Liver (tissue), 9 donors: ENCODE data around the gene CD82. TPM values are rescaled to one million over a fixed set of nuclear protein-coding genes. Genes with fewer than 3 reads are reported as not detected.
A peak's percentile ranks its signal among the peaks of the same experiment; 100 is the strongest.
"Not testable (repeated sequence)": the region's sequence is repeated elsewhere in the genome, so short reads cannot be mapped to it uniquely, and the experiment has no call there.

Experiments used
- DNase-seq: peaks from one replicate; pipeline ENCODE4 v3.0.0-alpha.2; 2017; ENCODE audit warnings: low spot score
- H3K27ac ChIP-seq, 2 donors: one replicate each; pipeline ENCODE4 v1.7.0; 2013; ENCODE audit warnings: inconsistent platforms in 2 of 2, low read length in 2 of 2, control low read depth in 1 of 2, low read depth in 1 of 2, mild to moderate bottlenecking in 1 of 2
- H3K27me3 ChIP-seq, 4 donors: one replicate each; pipeline versions ENCODE4 v1.6.1 to v1.7.0; 2013; ENCODE audit warnings: low read length in 3 of 4, inconsistent platforms in 1 of 4, mild to moderate bottlenecking in 1 of 4, moderate library complexity in 1 of 4; ENCODE audit not compliant: control insufficient read depth in 4 of 4, insufficient read depth in 4 of 4
- H3K36me3 ChIP-seq, 4 donors: one replicate each; pipeline versions ENCODE4 v1.6.1 to v1.7.0; 2013; ENCODE audit warnings: low read length in 3 of 4, mild to moderate bottlenecking in 3 of 4, low read depth in 1 of 4, moderate library complexity in 1 of 4; ENCODE audit not compliant: control insufficient read depth in 4 of 4, insufficient read depth in 3 of 4
- H3K4me1 ChIP-seq, 4 donors: one replicate each; pipeline versions ENCODE4 v1.6.1 to v1.7.0; 2013; ENCODE audit warnings: low read length in 3 of 4, mild to moderate bottlenecking in 3 of 4, moderate library complexity in 1 of 4; ENCODE audit not compliant: control insufficient read depth in 4 of 4, insufficient read depth in 4 of 4
- H3K4me3 ChIP-seq, 3 donors: one replicate each; pipeline versions ENCODE4 v1.6.1 to v1.7.0; 2013; ENCODE audit warnings: low read length in 3 of 3, control low read depth in 1 of 3, low read depth in 1 of 3, mild to moderate bottlenecking in 1 of 3
- H3K9ac ChIP-seq, 2 donors: one replicate each; pipeline ENCODE4 v1.7.0; 2013; ENCODE audit warnings: low read length in 2 of 2, mild to moderate bottlenecking in 2 of 2, moderate library complexity in 2 of 2, control low read depth in 1 of 2, low read depth in 1 of 2
- H3K9me3 ChIP-seq, 4 donors: one replicate each; pipeline versions ENCODE4 v1.6.1 to v1.7.0; 2013; ENCODE audit warnings: low read length in 3 of 4; ENCODE audit not compliant: control insufficient read depth in 4 of 4
- EGR1 ChIP-seq, 2 donors: IDR thresholded peaks; 2 replicates each; pipeline ENCODE4 v1.6.1; 2016 to 2018; ENCODE audit warnings: antibody characterized with exemption in 2 of 2, low read depth in 2 of 2
- FOXA1 ChIP-seq: IDR thresholded peaks from 2 replicates; pipeline ENCODE4 v1.6.1; 2016; ENCODE audit warnings: antibody characterized with exemption
- GABPA ChIP-seq, 2 donors: IDR thresholded peaks in 1 of 2; conservative IDR thresholded peaks in 1 of 2; 2 replicates each; pipeline ENCODE4 v1.6.1; 2016; ENCODE audit warnings: antibody characterized with exemption in 2 of 2, mild to moderate bottlenecking in 1 of 2, moderate library complexity in 1 of 2
- HNF4A ChIP-seq, 2 donors: conservative IDR thresholded peaks; 2 replicates each; pipeline ENCODE4 v1.6.1; 2016; ENCODE audit warnings: antibody characterized with exemption in 2 of 2, mild to moderate bottlenecking in 2 of 2
- HNF4G ChIP-seq: IDR thresholded peaks from 2 replicates; pipeline ENCODE4 v1.6.1; 2016; ENCODE audit warnings: antibody characterized with exemption
- JUND ChIP-seq, 2 donors: IDR thresholded peaks; 2 replicates each; pipeline ENCODE4 v1.6.1; 2016; ENCODE audit warnings: antibody characterized with exemption in 2 of 2
- NR2F2 ChIP-seq: IDR thresholded peaks from 2 replicates; pipeline ENCODE4 v1.6.1; 2016; ENCODE audit warnings: antibody characterized with exemption
- REST ChIP-seq: IDR thresholded peaks from 2 replicates; pipeline ENCODE4 v1.6.1; 2016; ENCODE audit warnings: antibody characterized with exemption, mild to moderate bottlenecking
- RXRA ChIP-seq, 2 donors: IDR thresholded peaks; 2 replicates each; pipeline ENCODE4 v1.6.1; 2017 to 2018; ENCODE audit warnings: antibody characterized with exemption in 2 of 2, mild to moderate bottlenecking in 1 of 2
- TAF1 ChIP-seq: conservative IDR thresholded peaks from 2 replicates; pipeline ENCODE4 v1.6.1; 2016; ENCODE audit warnings: antibody characterized with exemption, mild to moderate bottlenecking
- YY1 ChIP-seq: IDR thresholded peaks from 2 replicates; pipeline ENCODE4 v1.6.1; 2016; ENCODE audit warnings: antibody characterized with exemption, mild to moderate bottlenecking
- ZBTB33 ChIP-seq: IDR thresholded peaks from 2 replicates; pipeline ENCODE4 v1.6.1; 2016; ENCODE audit warnings: antibody characterized with exemption
- WGBS: extraction: QIAGEN DNeasy Blood & Tissue Kit; methylation state at CpG from one replicate; pipeline ENCODE4 v1.1.7; 2013; 5-methylcytosine and 5-hydroxymethylcytosine counted together
- polyA plus RNA-seq, 2 donors: library from polyadenylated mRNA; stranded (reverse) in 1 of 2; unstranded in 1 of 2; fragments of 200-250 nt in 1 of 2; fragments of >200 nt in 1 of 2; fragmentation: Nextera tagmentation in 1 of 2; extraction: Ambion mirVana in 1 of 2; gene quantifications; one replicate each; pipeline versions ENCODE4 v1.2.1 to v1.2.3, GENCODE V29; 2013 to 2015
- total RNA-seq, 2 donors: library from RNA; depleted of rRNA; stranded (reverse); fragments of >200 nt; gene quantifications; one replicate each; pipeline ENCODE4 v1.2.3, GENCODE V29; 2014
- donor health status: healthy.
- donor health status: healthy.
- donor health status: healthy.
- donor health status: healthy.
- donor health status: healthy.

The CD82 gene
- total and polyA plus RNA-seq, 4 donors, result 27.4 to 82.6 (median 47.8) TPM

DNA sequence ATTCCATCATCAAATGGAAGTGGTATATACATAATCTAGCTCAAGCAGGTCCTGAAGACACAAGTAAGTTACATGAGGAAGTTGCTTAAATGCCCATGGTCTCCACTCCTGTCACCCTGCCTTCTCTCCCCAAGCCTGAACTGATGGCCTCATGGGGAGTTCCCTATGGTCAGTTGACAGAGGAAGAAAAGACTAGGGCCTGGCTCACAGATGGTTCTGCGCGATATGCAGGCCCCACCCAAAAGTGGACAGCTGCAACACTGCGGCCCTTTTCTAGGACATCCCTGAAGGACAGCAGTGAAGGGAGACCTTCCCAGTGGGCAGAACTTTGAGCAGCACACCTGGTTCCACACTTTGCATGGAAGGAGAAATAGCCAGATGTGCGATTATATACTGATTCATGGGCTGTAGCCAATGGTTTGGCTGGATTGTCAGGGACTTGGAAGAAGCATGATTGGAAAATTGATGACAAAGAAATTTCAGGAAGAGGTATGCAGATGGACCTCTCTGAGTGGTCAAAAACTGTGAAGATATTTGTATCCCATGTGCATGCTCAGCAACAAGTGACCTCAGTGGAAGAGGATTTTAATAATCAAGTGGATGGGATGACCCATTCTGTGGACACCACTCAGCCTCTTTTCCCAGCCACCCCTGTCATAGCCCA, 17.3 kb upstream of the CD82 start (continued):
- no peak for TF ChIP-seq HNF4G
- TF ChIP-seq TAF1, result no peak
- no peak for TF ChIP-seq RXRA (IDR thresholded peaks at IDR 0.05)
- no peak for TF ChIP-seq GABPA (IDR thresholded peaks at IDR 0.05 in 1 of 2, conservative IDR thresholded peaks at IDR 0.05 in 1 of 2)

DNA sequence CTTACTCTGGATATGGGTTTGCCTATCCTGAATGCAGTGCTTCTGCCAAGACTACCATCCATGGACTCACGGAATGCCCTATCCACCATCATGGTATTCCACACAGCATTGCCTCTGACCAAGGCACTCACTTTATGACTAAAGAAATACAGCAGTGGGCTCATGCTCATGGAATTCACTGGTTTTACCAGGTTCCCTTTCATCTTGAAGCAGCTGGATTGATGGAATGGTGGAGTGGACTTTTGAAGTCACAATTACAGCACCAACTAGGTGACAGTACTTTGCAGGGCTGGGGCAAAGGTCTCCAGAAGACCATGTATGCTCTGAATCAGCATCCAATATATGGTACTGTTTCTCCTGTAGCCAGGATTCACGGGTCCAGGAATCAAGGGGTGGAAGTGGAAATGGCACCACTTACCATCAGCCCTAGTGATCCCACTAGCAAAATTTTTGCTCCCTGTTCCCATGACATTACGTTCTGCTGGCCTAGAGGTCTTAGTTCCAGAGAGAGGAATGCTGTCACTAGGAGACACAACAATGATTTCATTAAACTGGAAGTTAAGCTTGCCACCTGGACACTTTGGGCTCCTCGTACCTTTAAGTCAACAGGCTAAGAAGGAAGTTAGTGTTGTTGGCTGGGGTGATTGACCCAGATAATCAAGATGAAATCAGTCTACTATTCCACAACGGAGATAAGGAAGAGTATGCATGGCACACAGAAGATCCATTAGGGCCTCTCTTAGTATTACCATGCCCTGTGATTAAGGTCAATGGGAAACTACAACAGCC, 16.3 kb upstream of the CD82 start:
- not testable (repeated sequence) for DNase-seq, H3K27ac ChIP-seq, H3K9me3 ChIP-seq, H3K4me3 ChIP-seq, H3K36me3 ChIP-seq, H3K27me3 ChIP-seq, H3K9ac ChIP-seq, H3K4me1 ChIP-seq
- 81% methylated on average over 5 of the region's 5 CpGs for WGBS

- Histone ChIP-seq H3K9me3 (no peaks in the 10 kb centered on the region), H3K36me3 (no peaks in the 10 kb centered on the region), H3K27me3 (no peaks in the 10 kb centered on the region), H3K9ac (no peak overlapping the region), H3K27ac (no peak overlapping the region), H3K4me3 (no peak overlapping the region), H3K4me1 (no peaks in the 10 kb centered on the region)
- TF ChIP-seq GABPA (IDR thresholded peaks at IDR 0.05 in 1 of 2, conservative IDR thresholded peaks at IDR 0.05 in 1 of 2) (no peak), EGR1 (IDR thresholded peaks at IDR 0.05; ENCODE audit: low read depth in 2 of 2) (no peak), TAF1 (no peak)
- WGBS, result 68% methylated on average over 8 of the region's 8 CpGs
- no peak for DNase-seq
Observed at GRCh38 chr11:44550123-44550522, 15.3 kb upstream of the CD82 start.

DNA sequence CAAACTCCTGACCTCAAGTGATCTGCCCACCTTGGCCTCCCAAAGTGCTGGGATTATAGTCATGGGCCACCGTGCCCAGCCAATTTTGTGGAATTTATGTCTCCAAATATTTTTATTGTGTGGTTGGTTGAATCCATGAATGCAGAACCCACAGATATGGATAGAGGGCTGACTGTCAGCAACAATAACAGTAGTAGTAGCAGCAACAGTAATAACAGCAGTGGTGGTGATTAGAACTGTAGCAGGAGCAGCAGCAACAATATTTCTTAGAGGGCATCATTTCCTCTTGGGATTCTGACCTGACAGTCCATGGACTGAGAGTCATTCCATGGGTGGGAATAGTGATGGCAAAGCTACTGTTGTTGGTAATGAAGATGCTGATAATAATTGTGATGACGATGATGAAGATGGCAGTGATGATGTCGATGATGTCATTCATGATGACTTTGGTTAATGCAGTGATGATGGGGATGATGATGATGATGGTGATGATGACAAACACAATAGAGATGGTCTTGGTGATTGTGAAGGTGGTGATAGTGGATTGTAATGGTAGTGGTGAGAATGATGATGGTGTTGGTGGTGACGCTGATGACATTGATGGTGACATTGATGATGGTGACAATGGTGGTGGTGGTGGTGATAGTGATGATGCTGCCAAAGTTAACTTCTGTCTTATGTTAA, 13.9 kb upstream of the CD82 start:
- no peaks in the 10 kb centered on the region for H3K9me3 ChIP-seq
- no peak overlapping the region for H3K9ac ChIP-seq
- no peak overlapping the region for H3K27ac ChIP-seq
- no peaks in the 10 kb centered on the region for H3K36me3 ChIP-seq
- DNase-seq, result no peak
- no peaks in the 10 kb centered on the region for H3K27me3 ChIP-seq
- H3K4me3 ChIP-seq, result no peak overlapping the region
- H3K4me1 ChIP-seq, result no peaks in the 10 kb centered on the region
- 94% methylated on average over 4 of the region's 4 CpGs for WGBS
- TF ChIP-seq TAF1 (no peak), JUND (IDR thresholded peaks at IDR 0.05) (no peak), FOXA1 (no peak), HNF4G (no peak)

DNA sequence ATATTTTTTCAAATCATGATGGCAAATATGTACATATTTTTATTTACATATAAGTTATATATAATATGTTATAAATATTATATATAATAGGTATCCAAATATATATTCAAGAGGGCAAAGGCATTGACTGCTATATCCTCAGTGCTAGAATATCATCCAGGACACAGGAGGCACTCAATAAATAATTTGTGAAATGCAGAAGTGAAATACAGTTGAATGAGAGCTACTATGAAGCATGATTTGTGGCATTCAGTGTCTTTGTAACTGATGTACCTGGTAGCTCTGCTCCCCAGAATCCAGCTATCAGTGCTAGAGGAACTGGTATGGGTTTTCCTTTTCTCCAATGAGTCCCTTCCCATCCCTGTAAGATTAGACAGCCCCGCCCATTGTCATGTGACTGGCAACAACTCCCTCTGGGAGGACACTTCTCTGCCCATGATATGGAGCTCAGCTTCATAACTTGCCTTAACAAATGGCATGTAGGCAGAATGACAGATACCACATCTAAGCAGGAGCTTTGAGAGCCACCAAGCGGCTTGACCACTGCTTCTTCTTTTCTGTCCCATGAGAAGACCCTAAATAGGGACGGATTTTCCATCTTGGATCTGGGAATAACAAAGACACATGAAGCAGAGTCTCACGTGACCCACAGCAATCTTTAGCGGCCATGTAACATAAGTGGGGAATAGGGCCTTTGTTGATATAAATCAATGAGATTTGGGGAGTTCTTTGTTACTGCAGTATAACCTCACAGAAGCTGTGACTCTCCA, 10.2 kb upstream of the CD82 start:
- 91% methylated on average over 5 of the region's 5 CpGs for WGBS
- peaks cover 0 to 11% (median 8%) of the 10 kb centered on the region in 4 donors for H3K4me1 ChIP-seq
- DNase-seq, result peak; percentile 50
- no peak overlapping the region for H3K9ac ChIP-seq
- no peak overlapping the region for H3K4me3 ChIP-seq
- H3K9me3 ChIP-seq, result no peaks in the 10 kb centered on the region
- no peaks in the 10 kb centered on the region for H3K36me3 ChIP-seq
- H3K27me3 ChIP-seq, result no peaks in the 10 kb centered on the region
- no peak overlapping the region for H3K27ac ChIP-seq
- TF ChIP-seq ZBTB33, result no peak
- TF ChIP-seq FOXA1, result no peak
- no peak for TF ChIP-seq HNF4A (conservative IDR thresholded peaks at IDR 0.05)
- TF ChIP-seq NR2F2, result no peak
- TF ChIP-seq RXRA (IDR thresholded peaks at IDR 0.05), result no peak
- TF ChIP-seq EGR1 (IDR thresholded peaks at IDR 0.05; ENCODE audit: low read depth in 2 of 2), result no peak
- no peak for TF ChIP-seq YY1
- TF ChIP-seq REST, result no peak
